Activated CD8-positive, alpha-beta memory T cell treated with anti-CD3 and anti-CD28 coated beads for 24 hours (primary cell): Measurements from ENCODE around the gene COG2.
"Not testable (repeated sequence)": the region's sequence is repeated elsewhere in the genome, so short reads cannot be mapped to it uniquely, and the experiment has no call there.

ENCODE experiments used
- DNase-seq: peaks from one replicate; pipeline ENCODE4 v3.0.0-alpha.2; 2020

The COG2 gene

GRCh38 chr1:230703679-230704385 lies 61.6 kb downstream of the COG2 start:
- no peak for DNase-seq

DNA sequence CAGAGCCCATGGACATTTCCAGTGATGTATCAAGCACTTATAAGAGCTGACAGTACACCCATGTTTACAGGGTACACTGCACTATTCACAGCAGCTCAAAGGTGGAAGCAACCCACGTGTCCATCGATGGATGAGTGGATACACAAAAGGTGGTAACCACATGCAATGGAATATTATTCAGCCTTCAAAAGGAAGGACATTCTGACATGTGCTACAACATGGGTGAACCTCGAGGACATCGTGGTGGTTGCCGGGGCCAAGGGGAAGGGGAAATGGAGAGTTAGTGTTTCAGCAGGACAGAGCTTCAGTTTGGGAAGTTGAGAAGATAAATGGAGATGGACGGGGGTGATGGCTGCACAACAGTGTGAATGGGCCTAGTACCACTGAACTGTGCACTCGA lies 62.5 kb downstream of the COG2 start:
- DNase-seq = no peak

DNA sequence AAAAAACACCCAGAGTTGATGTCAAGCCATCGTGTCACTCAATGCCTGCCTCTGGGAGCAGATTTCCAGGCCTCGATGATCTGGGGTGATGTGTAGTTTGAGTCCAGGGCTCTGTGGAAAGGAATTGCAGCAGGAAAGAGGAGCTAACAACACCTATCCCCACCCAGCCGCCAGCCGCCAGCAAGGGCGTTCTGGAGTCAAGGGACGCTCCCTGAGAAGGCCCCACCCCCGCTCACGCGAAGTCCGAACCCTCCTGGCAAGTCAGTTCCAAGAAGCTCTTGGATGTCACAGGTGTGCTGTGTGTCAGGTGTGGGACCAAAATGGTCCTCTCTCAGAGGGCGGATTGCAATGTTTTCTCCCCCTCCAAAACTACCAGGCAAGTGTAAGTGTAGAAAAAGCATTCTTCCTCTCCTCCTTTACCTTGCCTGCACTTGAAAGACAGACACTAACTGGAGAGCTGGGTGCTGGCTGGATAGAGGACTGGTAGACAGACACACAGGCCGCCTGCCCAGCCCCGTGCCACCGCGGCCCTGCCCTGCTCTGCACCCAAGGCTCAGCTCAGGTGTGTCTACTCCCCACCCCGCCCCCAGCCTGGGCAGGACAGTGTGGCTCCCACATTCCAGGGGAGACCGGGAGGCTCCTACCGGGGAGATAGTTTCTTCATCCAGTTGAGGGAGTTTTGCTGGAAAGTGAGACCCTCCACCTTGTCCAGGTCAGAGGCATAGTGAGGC lies 63.2 kb downstream of the COG2 start:
- no peak for DNase-seq

DNA sequence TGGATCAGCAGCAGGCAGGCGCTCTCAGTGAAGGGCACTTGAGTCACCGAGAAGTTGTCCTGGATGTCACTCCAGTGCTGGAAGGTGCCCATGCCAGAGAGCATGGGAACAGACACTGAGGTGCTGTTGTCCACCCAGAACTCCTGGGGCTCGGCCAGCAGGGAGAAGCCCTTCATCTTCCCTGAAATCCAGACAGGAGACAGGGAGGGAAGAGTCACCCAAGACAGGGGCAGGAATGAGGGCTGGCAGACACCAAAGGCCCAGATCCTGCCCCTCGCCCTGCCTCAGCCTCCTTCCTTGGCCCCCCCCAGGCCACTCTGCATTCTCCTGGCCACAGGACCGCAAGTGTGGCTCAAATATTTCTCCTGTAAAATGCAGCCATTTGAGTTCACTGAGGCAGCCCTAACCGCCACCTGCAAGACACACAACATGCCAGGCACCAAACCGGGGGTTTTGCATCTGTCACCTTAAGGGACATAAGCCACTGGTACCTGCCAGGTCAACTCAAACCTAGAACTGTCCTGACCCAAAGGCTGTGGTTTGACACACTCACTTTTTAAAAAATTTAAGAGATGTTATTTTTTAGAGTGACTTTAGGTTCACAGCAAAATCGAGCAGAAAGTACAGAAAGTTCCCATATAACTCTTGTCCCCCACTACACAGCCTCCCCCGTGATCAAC lies 63.9 kb downstream of the COG2 start:
- no peak for DNase-seq

- DNase-seq = no peak
These were observed 64.8 kb downstream of the COG2 start for GRCh38 chr1:230706887-230707731.

- no peak for DNase-seq
These were observed 65.7 kb downstream of the COG2 start for GRCh38 chr1:230707732-230708630.

GRCh38 chr1:230708631-230709580 lies 66.6 kb downstream of the COG2 start:
- no peak for DNase-seq

DNA sequence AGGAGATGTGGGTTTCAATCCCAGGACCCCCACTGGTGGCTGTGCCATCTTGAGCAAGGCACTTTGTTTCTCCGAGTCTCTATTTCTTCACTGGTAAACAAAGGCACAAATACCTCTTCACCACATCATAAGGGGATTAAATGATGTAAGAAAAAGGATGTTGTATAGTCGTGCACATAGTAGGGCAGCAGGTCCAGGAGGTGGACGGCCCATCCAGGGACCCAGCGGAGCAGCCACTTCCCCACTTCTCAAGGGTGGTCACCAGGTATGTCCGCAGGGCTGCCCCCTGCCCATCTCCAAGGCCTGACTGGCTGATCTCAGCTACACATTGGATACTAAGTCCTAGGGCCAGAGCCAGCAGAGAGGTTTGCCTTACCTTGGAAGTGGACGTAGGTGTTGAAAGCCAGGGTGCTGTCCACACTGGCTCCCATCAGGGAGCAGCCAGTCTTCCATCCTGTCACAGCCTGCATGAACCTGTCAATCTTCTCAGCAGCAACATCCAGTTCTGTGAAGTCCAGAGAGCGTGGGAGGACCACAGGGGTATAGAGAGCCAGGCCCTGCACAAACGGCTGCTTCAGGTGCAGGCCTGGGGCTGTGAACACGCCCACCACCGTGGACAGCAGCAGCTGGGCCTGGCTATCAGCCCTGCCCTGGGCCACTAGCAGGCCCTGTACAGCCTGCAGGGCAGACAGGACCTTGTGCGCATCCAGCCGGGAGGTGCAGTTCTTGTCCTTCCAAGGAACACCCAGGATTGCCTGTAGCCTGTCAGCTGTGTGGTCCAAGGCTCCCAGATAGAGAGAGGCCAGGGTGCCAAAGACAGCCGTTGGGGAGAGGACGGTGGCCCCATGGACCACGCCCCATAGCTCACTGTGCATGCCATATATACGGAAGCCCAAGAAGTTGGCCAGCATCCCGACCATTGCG lies 67.6 kb downstream of the COG2 start:
- no peak for DNase-seq

GRCh38 chr1:230710543-230710904 lies 68.2 kb downstream of the COG2 start:
- DNase-seq = no peak

GRCh38 chr1:230711245-230711644 lies 69.0 kb downstream of the COG2 start:
- DNase-seq = no peak

DNA sequence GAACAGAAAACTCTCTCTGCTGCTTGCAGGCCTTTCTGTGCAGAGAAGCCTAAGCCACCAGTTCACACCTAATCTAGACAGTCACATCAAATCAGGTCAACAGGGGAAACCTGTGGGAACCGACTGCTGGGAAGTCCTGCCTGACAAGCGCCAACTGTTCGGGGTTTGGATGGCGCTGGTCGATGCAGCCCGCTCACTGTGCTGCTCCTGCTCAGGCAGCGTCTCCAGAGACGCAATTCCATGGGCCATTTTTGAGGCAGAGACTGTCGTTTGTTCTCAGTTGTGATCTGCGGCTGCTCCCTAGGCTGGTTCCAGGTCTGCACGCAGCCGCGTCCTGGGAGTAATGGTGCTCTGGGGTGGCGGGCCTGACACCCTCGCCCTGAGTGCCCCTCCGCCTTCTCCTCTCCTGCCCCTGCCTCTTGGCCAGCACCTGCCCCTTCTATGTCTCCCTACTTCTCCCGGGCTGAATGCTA lies 70.2 kb downstream of the COG2 start:
- no peak for DNase-seq

- no peak for DNase-seq
These were observed 70.9 kb downstream of the COG2 start for GRCh38 chr1:230713138-230713537.

- no peak for DNase-seq
These were observed 71.2 kb downstream of the COG2 start for GRCh38 chr1:230713547-230713914.

GRCh38 chr1:230713915-230714764 lies 71.9 kb downstream of the COG2 start, which contains the start of gene AGT:
TSS of gene AGT (minus strand) at chr1:230714122. CDS start at chr1:230710823, 3,299 bp downstream.
- DNase-seq = no peak

DNA sequence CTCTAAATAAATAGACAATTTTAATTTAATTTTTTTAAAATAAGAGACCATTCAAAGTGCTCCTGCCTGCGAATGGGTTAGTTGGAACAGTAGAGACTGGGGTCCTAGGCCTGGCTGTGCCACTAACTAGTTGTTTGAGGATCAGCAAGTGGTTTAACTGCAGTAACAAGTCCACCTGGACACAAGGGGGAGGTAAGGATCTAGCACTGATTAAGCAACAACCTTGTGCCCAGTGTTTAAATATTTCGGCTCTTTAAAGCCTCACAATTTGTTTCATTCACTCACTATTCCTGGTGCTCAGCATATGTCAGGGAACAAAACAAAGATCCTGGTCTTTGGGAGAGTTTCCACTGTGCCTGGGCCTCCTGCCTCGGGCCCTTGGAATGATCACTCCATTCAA lies 73.2 kb downstream of the COG2 start:
- DNase-seq = no peak

DNA sequence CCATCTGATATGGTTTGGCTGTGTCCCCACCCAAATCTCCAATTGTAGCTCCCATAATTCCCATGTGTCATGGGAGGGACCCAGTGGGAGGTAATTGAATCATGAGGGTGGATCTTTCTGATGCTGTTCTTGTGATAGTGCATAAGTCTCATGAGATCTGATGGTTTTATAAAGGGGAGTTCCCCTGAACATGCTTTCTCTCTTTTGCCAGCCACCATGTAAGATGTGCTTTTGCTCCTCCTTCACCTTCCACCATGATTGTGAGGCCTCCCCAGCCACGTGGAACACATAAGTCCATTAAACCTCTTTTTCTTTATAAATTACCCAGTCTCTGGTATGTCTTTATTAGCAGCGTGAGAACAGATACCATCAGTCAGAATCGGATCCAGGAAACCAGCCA lies 74.2 kb downstream of the COG2 start:
- not testable (repeated sequence) for DNase-seq

- DNase-seq = no peak
These were observed 75.0 kb downstream of the COG2 start for GRCh38 chr1:230717251-230717650.

DNA sequence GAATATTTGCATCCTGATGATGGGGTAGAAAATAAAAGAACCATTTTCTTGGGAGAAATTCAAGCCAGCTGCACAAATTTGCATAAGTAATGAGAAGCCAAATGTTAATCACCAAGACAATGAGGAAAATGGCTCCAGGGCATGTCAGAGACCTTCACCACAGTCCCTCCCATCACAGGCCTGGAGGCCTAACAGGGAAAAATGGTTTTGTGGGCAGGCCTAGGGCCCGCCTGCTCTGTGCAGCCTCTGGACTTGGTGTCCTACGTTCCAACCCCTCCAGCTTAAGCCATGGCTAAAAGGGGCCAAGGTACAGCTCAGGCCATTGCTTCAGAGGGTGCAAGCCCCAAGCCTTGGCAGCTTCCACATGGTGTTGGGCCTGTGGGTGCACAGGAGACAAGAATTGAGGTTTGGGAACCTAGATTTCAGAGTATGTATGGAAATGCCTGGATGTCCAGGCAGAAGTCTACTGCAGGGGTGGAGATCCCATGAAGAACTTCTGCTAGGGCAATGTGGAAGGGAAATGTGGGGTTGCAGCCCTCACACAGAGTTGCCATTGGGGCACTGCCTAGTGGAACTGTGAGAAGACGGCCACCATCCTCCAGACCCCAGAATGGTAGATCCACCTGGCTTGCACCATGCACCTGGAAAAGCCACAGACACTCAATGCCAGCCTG lies 79.7 kb downstream of the COG2 start:
- not testable (repeated sequence) for DNase-seq
